HepG2 (cell line): ENCODE data around the gene SBK3. TPM values are rescaled to one million over a fixed set of nuclear protein-coding genes. Genes with fewer than 3 reads are reported as not detected.
A peak's percentile ranks its signal among the peaks of the same experiment; 100 is the strongest.

ENCODE experiments used
- ATF2 ChIP-seq: sonication (generic); formaldehyde crosslinking; IDR thresholded peaks from 2 replicates; pipeline ENCODE4 v1.4.0; 2020; ENCODE audit warnings: missing genetic modification reagents
- BRF2 ChIP-seq: sonication (generic); formaldehyde crosslinking; IDR thresholded peaks from 2 replicates; pipeline ENCODE4 v1.8.1; 2022; ENCODE audit warnings: mild to moderate bottlenecking, missing genetic modification reagents
- FUBP1 ChIP-seq: sonication (generic); formaldehyde crosslinking; IDR thresholded peaks from 2 replicates; pipeline ENCODE4 v1.5.1; 2020; ENCODE audit warnings: missing genetic modification reagents, mild to moderate bottlenecking, borderline replicate concordance
- IRF9 ChIP-seq: sonication (generic); formaldehyde crosslinking; IDR thresholded peaks from 2 replicates; pipeline ENCODE4 v1.8.0; 2022; ENCODE audit warnings: missing genetic modification reagents, mild to moderate bottlenecking, borderline replicate concordance
- ISX ChIP-seq: sonication (generic); formaldehyde crosslinking; conservative IDR thresholded peaks from 2 replicates; pipeline ENCODE4 v1.5.0; 2020; ENCODE audit warnings: missing genetic modification reagents
- KAT8 ChIP-seq: IDR thresholded peaks from 2 replicates; pipeline ENCODE4 v1.6.1; 2016; ENCODE audit warnings: missing genetic modification reagents, missing compliant biosample characterization
- MXD1 ChIP-seq: sonication (generic); formaldehyde crosslinking; IDR thresholded peaks from 2 replicates; pipeline ENCODE4 v1.4.0; 2020; ENCODE audit warnings: mild to moderate bottlenecking, missing genetic modification reagents
- NFKB2 ChIP-seq: sonication (generic); formaldehyde crosslinking; IDR thresholded peaks from 2 replicates; pipeline ENCODE4 v1.4.0; 2020; ENCODE audit warnings: missing genetic modification reagents, borderline replicate concordance
- RAD51 ChIP-seq: fragments of 450-650 bp; IDR thresholded peaks from 2 replicates; pipeline ENCODE4 v1.6.1; 2016; ENCODE audit warnings: borderline replicate concordance
- TSC22D2 ChIP-seq: sonication (generic); formaldehyde crosslinking; IDR thresholded peaks from 2 replicates; pipeline ENCODE4 v1.5.1; 2020; ENCODE audit warnings: missing genetic modification reagents, mild to moderate bottlenecking, borderline replicate concordance
- ZBTB10 ChIP-seq: sonication (generic); formaldehyde crosslinking; IDR thresholded peaks from 2 replicates; pipeline ENCODE4 v1.4.0; 2020; ENCODE audit warnings: missing genetic modification reagents, borderline replicate concordance
- ZBTB34 ChIP-seq: sonication (generic); formaldehyde crosslinking; IDR thresholded peaks from 2 replicates; pipeline ENCODE4 v1.8.0; 2022; ENCODE audit warnings: mild to moderate bottlenecking, missing genetic modification reagents
- ZNF180 ChIP-seq: sonication (generic); formaldehyde crosslinking; IDR thresholded peaks from 2 replicates; pipeline ENCODE4 v1.4.0; 2020; ENCODE audit warnings: low read depth, missing genetic modification reagents, borderline replicate concordance
- ZNF891 ChIP-seq: sonication (generic); formaldehyde crosslinking; IDR thresholded peaks from 2 replicates; pipeline ENCODE4 v1.5.0; 2020; ENCODE audit warnings: mild to moderate bottlenecking, missing genetic modification reagents
- polyA plus RNA-seq, 8 experiments: library from polyadenylated mRNA; depleted of rRNA in 3 of 8; stranded (reverse) in 7 of 8; unstranded in 1 of 8; fragments of >200 nt; fragmentation: Illumina TruSeq in 4 of 8; extraction: Trizol in 4 of 8; gene quantifications; 2 replicates each; pipeline versions ENCODE4 v1.2.1 to v1.2.3, GENCODE V29; 2011 to 2016; ENCODE audit warnings: low read depth in 4 of 8, missing spikeins in 1 of 8, mixed read lengths in 1 of 8; ENCODE audit not compliant: insufficient read depth in 1 of 8
- total RNA-seq, 5 experiments: library from RNA; depleted of rRNA; stranded (reverse); fragments of >200 nt; fragmentation: Illumina TruSeq; extraction: Trizol; gene quantifications; 2 replicates each; pipeline ENCODE4 v1.2.3, GENCODE V29; 2016; ENCODE audit warnings: low read depth in 1 of 5

Gene SBK3
- total and polyA plus RNA-seq, 2 of the 13 experiments (the other 11 are each of a cell fraction or from before 2014, with no cell fraction given), result 0.66 to 0.77 TPM

GRCh38 chr19:55585658-55586339 lies 40.5 kb upstream of the SBK3 start (continued):
- no peak for TF ChIP-seq ZNF891 (CRISPR knock-in tag)
- TF ChIP-seq ZBTB10 (CRISPR knock-in tag), result peak; percentile 72; the same call in 1 of the 2 replicates
- no peak for TF ChIP-seq ISX (CRISPR knock-in tag)
- TF ChIP-seq TSC22D2, result no peak
- TF ChIP-seq IRF9 (CRISPR knock-in tag), result 0 out of 2 replicates have a peak, but pooled peaks have one; percentile 54
- no peak for TF ChIP-seq ZBTB34 (CRISPR knock-in tag)
- no peak for TF ChIP-seq ATF2 (CRISPR knock-in tag)
- no peak for TF ChIP-seq BRF2 (CRISPR knock-in tag)
- TF ChIP-seq ZNF180 (CRISPR knock-in tag), result no peak
- no peak for TF ChIP-seq MXD1 (CRISPR knock-in tag)
- no peak for TF ChIP-seq RAD51
- 0 out of 2 replicates have a peak, but pooled peaks have one; percentile 24 for TF ChIP-seq KAT8 (CRISPR knock-in tag)
- no peak for TF ChIP-seq NFKB2 (CRISPR knock-in tag)
- no peak for TF ChIP-seq FUBP1
